Hippocampal formation (tissue), 2 donors: ENCODE measurements around the gene ABCD1.
A peak's percentile ranks its signal among the peaks of the same experiment; 100 is the strongest.
"Not testable (repeated sequence)": the region's sequence is repeated elsewhere in the genome, so short reads cannot be mapped to it uniquely, and the experiment has no call there.

ENCODE experiments used
- DNase-seq, 2 donors: peaks; one replicate each; lab custom pipeline; 2025; lab: John Stamatoyannopoulos, UW

ABCD1 gene

GRCh38 chrX:153694256-153694655 is 30.4 kb upstream of the ABCD1 start:
- DNase-seq, result not testable (repeated sequence)

- DNase-seq, result no peak
Observed at GRCh38 chrX:153694687-153695270, 29.9 kb upstream of the ABCD1 start.

DNA sequence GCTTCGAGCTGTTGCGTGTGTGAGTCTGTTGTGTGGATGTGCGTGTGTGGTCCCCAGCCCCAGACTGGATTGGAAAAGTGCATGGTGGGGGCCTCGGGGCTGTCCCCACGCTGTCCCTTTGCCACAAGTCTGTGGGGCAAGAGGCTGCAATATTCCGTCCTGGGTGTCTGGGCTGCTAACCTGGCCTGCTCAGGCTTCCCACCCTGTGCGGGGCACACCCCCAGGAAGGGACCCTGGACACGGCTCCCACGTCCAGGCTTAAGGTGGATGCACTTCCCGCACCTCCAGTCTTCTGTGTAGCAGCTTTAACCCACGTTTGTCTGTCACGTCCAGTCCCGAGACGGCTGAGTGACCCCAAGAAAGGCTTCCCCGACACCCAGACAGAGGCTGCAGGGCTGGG is 28.6 kb upstream of the ABCD1 start:
- DNase-seq, result no peak

- not testable (repeated sequence) for DNase-seq
Observed at GRCh38 chrX:153696538-153696937, 28.1 kb upstream of the ABCD1 start.

DNA sequence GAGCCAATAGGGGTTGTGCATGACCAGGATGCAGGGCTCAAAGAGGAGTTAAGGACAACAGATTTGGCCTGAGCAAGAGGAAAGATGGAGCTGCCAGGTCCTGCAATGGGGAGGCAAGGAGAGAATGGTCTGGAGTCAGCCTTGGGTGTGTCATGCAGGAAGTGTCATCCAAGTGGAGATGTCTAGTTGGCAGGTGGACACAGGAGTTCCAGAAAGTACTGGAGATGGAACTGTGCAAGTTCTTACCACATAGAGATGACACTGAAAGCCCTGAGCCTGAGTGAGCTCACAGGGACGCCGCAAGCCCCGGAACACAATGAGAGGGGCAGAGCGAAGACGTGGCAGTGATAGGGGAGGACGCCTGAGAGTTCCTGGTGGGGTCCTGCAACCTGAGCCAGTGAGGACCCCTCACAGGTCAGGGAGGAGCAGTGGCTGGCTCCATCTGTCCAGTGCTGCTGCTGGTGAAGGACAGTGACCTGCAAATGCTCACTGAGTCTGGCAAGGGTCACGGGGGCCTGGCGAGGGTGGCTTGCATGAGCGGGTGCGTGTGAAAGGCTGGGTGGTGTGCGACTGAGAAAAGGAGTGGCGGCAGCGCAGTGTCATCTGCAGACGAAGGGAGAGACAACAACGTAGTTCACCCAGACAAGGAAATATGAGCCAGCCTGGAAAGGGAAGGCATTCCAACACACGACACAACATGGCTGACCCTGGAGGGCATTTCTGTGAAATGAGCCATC is 27.5 kb upstream of the ABCD1 start:
- not testable (repeated sequence) for DNase-seq

- DNase-seq, result no peak
Observed at GRCh38 chrX:153697924-153698865, 26.5 kb upstream of the ABCD1 start.

DNA sequence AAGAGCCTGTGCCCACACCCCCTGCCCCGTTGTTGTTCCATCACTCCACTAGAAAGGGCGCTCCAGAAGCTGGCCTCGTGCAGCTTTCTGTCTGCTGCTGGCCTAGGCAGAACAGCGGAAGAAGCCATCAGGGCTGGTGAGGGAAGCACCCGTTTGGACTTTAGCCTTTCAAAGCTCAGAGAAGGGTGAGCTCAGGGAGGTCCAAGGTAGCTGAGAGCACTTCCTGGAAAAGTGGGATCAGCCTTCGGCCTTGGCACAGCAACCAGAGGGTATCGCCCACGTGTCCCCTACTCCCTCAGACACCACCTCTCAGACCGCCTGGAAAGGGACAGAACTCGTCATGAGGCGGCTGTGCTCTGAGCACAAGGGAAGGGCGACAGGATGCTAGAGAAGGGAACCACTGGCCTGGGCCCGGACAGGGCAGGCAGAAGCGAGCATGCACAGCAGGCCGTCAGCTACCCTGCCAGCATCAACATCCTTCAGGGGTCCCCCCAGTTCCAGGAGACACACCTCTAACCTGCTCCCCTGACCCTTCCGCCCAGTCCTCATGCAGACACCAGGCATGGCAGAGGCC is 25.4 kb upstream of the ABCD1 start:
- not testable (repeated sequence) for DNase-seq

DNA sequence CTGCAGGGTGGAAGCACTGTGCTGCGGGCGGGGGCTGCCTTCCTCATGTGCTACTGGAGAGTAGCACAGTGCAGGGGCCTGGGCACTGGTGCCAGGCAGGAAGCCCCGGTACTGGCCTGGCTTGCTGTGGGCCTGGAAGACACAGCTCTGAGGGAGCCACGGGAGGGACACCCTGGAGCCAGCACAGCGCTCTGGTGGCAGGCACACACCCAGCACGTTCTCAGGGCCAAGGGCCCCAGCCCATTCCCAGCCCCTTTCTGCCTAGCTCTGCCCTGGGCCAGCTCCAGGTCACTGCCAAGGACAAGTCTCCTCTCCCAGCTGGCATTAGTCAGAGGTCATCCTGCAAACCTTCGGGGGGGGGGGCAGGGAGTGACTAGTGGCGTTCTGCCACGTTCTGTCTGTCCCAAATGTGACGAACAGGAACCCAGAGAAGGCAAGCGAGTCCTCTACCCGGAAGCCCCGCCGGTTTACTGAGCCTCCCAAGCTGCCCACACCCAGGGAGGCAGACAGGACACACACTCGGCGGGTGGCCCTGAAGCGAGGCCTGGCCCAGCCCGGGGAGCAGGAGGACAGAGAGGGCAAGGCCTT is 24.8 kb upstream of the ABCD1 start:
- DNase-seq, result not testable (repeated sequence)

GRCh38 chrX:153700376-153700945 is 24.2 kb upstream of the ABCD1 start:
- no peak for DNase-seq

DNA sequence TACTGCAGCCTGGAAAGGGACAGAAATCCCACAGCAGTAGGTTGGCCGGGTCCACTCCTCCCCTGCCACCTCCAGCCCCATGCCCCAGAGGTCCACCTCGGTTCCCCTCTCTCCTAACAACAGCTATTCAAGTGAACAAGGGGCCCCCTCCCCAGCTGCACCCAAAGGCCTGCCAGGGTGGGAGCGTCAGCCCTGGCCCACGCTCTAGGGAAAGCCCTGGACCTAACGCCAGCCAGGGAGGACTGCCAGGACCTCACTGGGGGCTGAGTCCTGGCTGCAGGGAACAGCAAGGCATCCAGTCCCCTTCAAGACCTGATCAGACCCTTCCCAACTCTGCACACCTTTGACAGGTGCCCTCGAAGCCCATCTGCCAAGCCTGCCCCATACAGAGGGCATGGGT is 23.7 kb upstream of the ABCD1 start:
- no peak for DNase-seq

DNA sequence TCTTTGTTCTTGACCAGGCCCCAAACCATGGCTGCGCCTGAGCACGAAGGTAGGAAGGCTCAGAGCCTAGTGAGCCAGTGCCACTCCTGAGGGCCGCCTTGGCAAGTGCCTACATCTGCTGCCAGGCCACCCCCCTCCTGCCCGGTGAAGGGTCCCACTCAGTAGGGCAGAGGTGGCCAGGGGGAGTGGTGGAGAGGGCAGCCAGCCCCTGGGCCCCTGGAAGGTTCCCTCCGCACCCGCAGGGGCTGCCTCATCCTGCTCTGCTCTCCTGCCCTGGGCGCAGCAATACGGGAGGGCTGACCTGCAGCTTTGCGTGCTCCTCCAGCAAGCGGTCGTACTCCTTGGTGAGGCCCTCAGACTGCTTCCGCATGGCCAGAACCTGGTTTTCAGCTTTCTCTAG is 22.9 kb upstream of the ABCD1 start:
- DNase-seq, result no peak

DNA sequence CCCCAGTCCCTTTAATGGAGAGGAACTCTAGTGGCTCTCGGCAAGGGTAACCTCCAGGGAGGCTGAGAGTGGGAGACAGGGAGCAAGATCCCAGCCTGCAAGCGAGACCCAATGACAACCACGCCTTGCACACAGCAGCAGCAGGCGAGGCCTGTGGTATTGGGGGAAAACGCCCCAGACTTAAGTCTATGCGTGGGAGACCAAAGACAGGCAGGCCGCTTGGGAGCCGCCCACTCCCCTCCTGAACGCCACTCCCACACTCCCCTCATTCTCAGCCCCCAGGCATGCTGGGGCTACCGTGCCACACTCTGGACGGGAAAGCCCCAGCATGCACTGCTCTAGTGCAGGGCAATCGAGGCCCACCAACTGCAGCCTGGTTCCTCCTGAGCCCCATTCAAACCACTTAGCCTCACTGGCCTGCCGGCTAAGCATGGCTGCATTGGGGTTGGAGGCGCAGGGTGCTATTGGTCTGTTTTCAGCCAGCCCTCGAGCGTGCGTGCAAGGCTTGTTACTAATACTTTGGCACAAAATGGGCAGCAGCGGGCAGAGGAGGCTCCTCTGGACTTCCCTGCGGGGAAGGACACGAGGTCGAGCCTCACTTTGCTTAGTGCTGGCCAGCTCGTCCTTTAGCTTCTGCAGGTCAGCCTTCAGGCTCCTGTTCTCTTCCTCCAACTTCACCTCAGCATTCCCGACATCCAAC is 22.2 kb upstream of the ABCD1 start:
- no peak for DNase-seq

DNA sequence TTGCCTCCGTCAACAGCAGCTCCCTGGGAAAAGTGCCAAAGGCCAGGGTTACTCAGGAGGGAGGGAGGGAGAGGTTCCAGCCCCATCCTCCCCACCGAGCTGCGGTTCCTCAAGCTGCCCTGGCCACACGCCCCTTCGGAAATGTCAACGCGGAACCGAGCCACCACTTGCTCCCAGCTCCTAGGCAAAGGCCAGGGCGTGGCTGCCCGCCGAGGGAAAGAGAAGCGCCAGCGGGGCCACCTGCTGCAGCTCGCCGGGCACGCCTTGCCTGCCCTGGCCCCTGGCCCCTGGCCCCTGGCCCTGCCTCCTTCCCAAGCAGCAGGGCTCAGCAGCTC is 21.7 kb upstream of the ABCD1 start:
- DNase-seq, result no peak

- DNase-seq, result no peak
Observed at GRCh38 chrX:153704021-153704526, 20.6 kb upstream of the ABCD1 start.

DNA sequence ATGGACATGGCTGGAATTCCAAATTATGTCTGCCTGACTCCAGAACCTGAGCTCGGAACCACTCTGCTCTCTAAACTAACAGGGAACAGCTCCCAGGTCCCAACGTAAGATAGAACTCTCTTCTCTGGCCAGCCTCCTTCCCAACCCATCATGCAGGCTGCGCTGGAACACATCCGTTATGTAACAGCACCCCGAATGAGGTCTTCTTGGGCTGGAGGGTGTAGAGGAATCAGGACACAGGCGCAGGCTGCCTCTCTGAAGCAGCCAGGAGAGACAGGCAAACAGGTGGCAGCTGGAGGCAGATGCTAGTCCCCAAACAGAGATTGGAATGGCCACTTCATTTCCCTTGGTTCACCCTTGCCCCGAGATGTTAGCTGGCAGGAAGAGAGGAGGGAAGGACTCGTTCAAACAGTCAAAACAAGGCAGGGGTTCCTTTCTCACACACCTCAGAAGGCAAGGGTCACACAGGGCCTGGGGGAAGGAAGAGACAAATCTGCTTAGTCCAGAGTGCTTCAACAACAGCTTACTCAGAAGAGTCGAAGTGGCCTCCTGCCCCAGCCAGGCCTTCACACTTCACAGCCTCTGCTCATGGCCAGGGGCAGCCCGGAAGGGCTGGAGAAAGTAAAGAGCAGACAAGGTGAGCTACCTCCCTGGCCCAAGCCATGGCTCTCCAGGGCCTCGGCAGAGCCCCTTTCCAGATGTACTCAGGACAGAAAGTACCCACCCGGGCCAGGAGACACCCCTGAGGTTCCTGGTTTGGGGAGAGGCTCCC is 19.8 kb upstream of the ABCD1 start:
- not testable (repeated sequence) for DNase-seq

DNA sequence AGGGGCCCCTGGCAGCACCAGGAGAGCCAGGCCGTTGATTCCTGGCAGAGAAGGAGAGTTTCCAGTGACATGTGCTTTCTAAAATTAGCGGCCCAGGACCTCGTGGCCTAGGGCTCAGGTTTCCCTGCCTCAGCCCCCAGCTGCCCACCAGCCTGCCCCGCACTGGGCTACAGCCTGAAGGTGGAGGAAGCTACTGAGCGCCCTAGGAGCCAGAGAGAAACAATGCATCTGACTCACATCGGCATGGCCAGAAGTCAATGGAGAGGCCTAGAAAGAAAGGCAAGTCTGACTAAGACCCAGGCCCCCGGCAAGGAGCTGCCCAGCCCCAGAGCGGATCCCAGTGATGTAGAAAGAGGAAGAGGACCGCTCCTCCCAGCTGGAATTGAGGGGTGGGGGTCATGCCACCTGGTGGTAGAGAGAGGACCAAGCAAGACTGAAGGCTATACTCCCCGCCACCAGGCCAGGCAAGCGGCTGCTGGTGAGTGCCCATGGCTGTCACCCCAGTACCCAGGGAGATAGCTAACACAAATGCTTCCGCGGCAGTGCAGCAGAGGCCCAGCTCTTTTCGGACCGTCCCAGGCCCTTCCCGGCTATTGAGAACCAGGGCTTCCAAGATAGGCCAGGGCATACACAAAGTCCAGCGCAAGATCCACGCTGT is 19.1 kb upstream of the ABCD1 start:
- not testable (repeated sequence) for DNase-seq

- DNase-seq, result no peak
Observed at GRCh38 chrX:153706799-153707198, 17.9 kb upstream of the ABCD1 start.

DNA sequence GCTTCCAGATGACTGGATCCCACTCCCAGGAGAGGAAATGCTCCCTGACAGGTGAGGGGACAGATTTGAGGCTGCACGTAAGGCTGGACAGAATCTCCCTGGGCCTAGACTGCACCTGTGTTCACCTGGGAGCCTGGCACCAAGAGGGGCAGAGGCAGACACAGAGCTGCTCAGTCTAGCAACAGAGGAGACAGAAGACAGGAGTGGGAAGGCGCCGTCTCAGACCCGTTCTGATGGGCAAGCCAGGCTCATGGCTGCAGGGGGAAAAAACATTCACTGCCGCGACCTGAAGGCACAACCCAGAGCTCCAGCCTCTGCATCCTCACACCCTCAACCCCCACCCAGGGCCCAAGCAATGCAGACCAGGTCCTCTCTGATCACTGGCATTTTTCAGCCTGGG is 17.2 kb upstream of the ABCD1 start:
- DNase-seq, result no peak

- peak; percentile 29 to 59 for DNase-seq
Observed at GRCh38 chrX:153708415-153708814, 16.2 kb upstream of the ABCD1 start.
